H1 (cell line): ENCODE results near the gene MLH3. TPM values are rescaled to one million over a fixed set of nuclear protein-coding genes. Genes with fewer than 3 reads are reported as not detected.

Experiments used
- CTCF ChIA-PET: fragments of 300-600 bp; sonication (Branson Sonifier 250); formaldehyde crosslinking; loops from one replicate; lab custom pipeline; 2021; ENCODE audit not compliant: partially characterized antibody; lab: Charles Lee
- POLR2A ChIA-PET: fragments of 300-600 bp; sonication (Branson Sonifier 250); formaldehyde crosslinking; loops from one replicate; lab custom pipeline; 2021; ENCODE audit warnings: inconsistent platforms; ENCODE audit not compliant: partially characterized antibody; lab: Charles Lee
- DNase-seq, 2 experiments: peaks; one replicate each; pipeline versions ENCODE4 v3.0.0 to v3.0.0-alpha.2; 2010 to 2022; ENCODE audit warnings: low spot score in 2 of 2, low read depth in 1 of 2, mixed read lengths in 1 of 2
- FAIRE-seq: peaks from 2 replicates; lab custom pipeline; 2011; peaks lifted over from hg19 to GRCh38; lab: Jason Lieb, UNC
- H2AFZ ChIP-seq: 2 replicates; pipeline ENCODE4 v1.8.1; 2012; ENCODE audit warnings: low read length, inconsistent platforms
- H2AK5ac ChIP-seq: 2 replicates; pipeline ENCODE4 v1.6.1; 2013; ENCODE audit warnings: low read depth, low read length
- H2BK120ac ChIP-seq: replicated peaks from 2 replicates; pipeline ENCODE3; 2013; ENCODE audit warnings: low read depth, low read length, inconsistent platforms
- H2BK12ac ChIP-seq: 2 replicates; pipeline ENCODE4 v1.6.1; 2013; ENCODE audit warnings: low read depth, low read length
- H2BK15ac ChIP-seq: 2 replicates; pipeline ENCODE4 v1.6.1; 2013; ENCODE audit warnings: low read length
- H2BK20ac ChIP-seq: 2 replicates; pipeline ENCODE4 v1.6.1; 2013; ENCODE audit warnings: low read length
- H2BK5ac ChIP-seq: 2 replicates; pipeline ENCODE4 v1.6.1; 2013; ENCODE audit warnings: low read depth, low read length
- H3K14ac ChIP-seq: 2 replicates; pipeline ENCODE4 v1.6.1; 2013; ENCODE audit warnings: inconsistent platforms; ENCODE audit not compliant: insufficient read length
- H3K18ac ChIP-seq: 2 replicates; pipeline ENCODE4 v1.6.1; 2013; ENCODE audit warnings: low read length; ENCODE audit errors: extremely low read depth
- H3K23ac ChIP-seq: 2 replicates; pipeline ENCODE4 v1.6.1; 2013; ENCODE audit warnings: inconsistent platforms; ENCODE audit not compliant: insufficient read length
- H3K23me2 ChIP-seq: 2 replicates; pipeline ENCODE4 v1.6.1; 2013; ENCODE audit warnings: low read depth, low read length
- H3K27ac ChIP-seq: 2 replicates; pipeline ENCODE4 v1.6.1; 2011; ENCODE audit warnings: low read depth, low read length, inconsistent platforms
- H3K27me3 ChIP-seq, 4 experiments: replicated peaks in 1 of 4; 1 replicate in 1 of 4; 2 replicates in 3 of 4; pipeline versions ENCODE4 v1.6.1 to v1.8.1; 2011 to 2013; ENCODE audit warnings: low read length in 3 of 4, mild to moderate bottlenecking in 3 of 4, inconsistent platforms in 2 of 4, mixed read lengths in 2 of 4, moderate library complexity in 1 of 4; ENCODE audit not compliant: control insufficient read depth in 3 of 4, insufficient read depth in 3 of 4; ENCODE audit errors: extremely low read depth in 1 of 4
- H3K36me3 ChIP-seq, 4 experiments: 2 replicates each; pipeline versions ENCODE4 v1.6.1 to v1.8.1; 2011 to 2013; ENCODE audit warnings: mild to moderate bottlenecking in 4 of 4, low read length in 3 of 4, moderate library complexity in 2 of 4, control low read depth in 1 of 4, inconsistent platforms in 1 of 4; ENCODE audit not compliant: insufficient read depth in 4 of 4, control insufficient read depth in 2 of 4
- H3K4ac ChIP-seq: replicated peaks from 2 replicates; pipeline ENCODE3; 2013; ENCODE audit warnings: low read length, low read depth, mixed read lengths, inconsistent platforms; ENCODE audit not compliant: insufficient read length
- H3K4me1 ChIP-seq, 4 experiments: replicated peaks in 1 of 4; 1 replicate in 1 of 4; 2 replicates in 3 of 4; pipeline versions ENCODE4 v1.6.1 to v1.8.1; 2011 to 2013; ENCODE audit warnings: low read length in 3 of 4, inconsistent platforms in 2 of 4, mixed read lengths in 1 of 4; ENCODE audit not compliant: insufficient read depth in 4 of 4, control insufficient read depth in 3 of 4
- H3K4me2 ChIP-seq, 2 experiments: 2 replicates each; pipeline versions ENCODE4 v1.6.1 to v1.8.1; 2011 to 2013; ENCODE audit warnings: low read depth in 2 of 2, low read length in 2 of 2, control low read depth in 1 of 2, inconsistent platforms in 1 of 2, mild to moderate bottlenecking in 1 of 2; ENCODE audit not compliant: insufficient read depth in 1 of 2
- H3K4me3 ChIP-seq, 4 experiments: fragments of 200-600, 300-600 bp in 1 of 4; sonication (generic), shearing (Covaris generic), sonication (Bioruptor Twin) in 1 of 4; 2 replicates each; pipeline versions ENCODE4 v1.5.1 to v1.8.1; 2011 to 2016; ENCODE audit warnings: low read length in 4 of 4, low read depth in 3 of 4, control low read depth in 2 of 4, inconsistent platforms in 2 of 4, mild to moderate bottlenecking in 2 of 4, mixed read lengths in 1 of 4, moderate library complexity in 1 of 4; ENCODE audit not compliant: insufficient read depth in 2 of 4; ENCODE audit errors: extremely low read depth in 1 of 4
- H3K56ac ChIP-seq: replicated peaks from 2 replicates; pipeline ENCODE3; 2013; ENCODE audit warnings: low read depth, mild to moderate bottlenecking, mixed read lengths, low read length, inconsistent platforms; ENCODE audit not compliant: insufficient read length
- H3K79me1 ChIP-seq: 2 replicates; pipeline ENCODE4 v1.6.1; 2013; ENCODE audit warnings: low read depth, low read length, control low read depth
- H3K79me2 ChIP-seq, 2 experiments: 2 replicates each; pipeline versions ENCODE4 v1.6.1 to v1.8.1; 2012 to 2013; ENCODE audit warnings: low read length in 2 of 2, mild to moderate bottlenecking in 2 of 2, inconsistent platforms in 1 of 2; ENCODE audit not compliant: insufficient read depth in 2 of 2, control insufficient read depth in 1 of 2
- H3K9ac ChIP-seq, 4 experiments: replicated peaks in 1 of 4; 1 replicate in 1 of 4; 2 replicates in 3 of 4; pipeline versions ENCODE4 v1.6.1 to v1.8.1; 2011 to 2013; ENCODE audit warnings: low read depth in 3 of 4, low read length in 3 of 4, control low read depth in 2 of 4, mild to moderate bottlenecking in 2 of 4, moderate library complexity in 2 of 4, inconsistent platforms in 1 of 4; ENCODE audit errors: extremely low read depth in 1 of 4
- H3K9me3 ChIP-seq, 2 experiments: 2 replicates each; pipeline versions ENCODE4 v1.6.1 to v1.8.1; 2012 to 2013; ENCODE audit warnings: mild to moderate bottlenecking in 2 of 2, moderate library complexity in 2 of 2, control low read depth in 1 of 2, inconsistent platforms in 1 of 2, low read depth in 1 of 2, low read length in 1 of 2, mixed read lengths in 1 of 2; ENCODE audit not compliant: insufficient read depth in 2 of 2
- H4K20me1 ChIP-seq, 2 experiments: replicated peaks in 1 of 2; 2 replicates each; pipeline versions ENCODE3 to v1.8.1; 2011 to 2013; ENCODE audit warnings: inconsistent platforms in 2 of 2, low read length in 2 of 2, mild to moderate bottlenecking in 1 of 2; ENCODE audit not compliant: insufficient read depth in 2 of 2, control insufficient read depth in 1 of 2
- H4K5ac ChIP-seq: 2 replicates; pipeline ENCODE4 v1.6.1; 2013; ENCODE audit warnings: low read length, low read depth, mixed read lengths, inconsistent platforms; ENCODE audit not compliant: insufficient read length
- H4K8ac ChIP-seq: 2 replicates; pipeline ENCODE4 v1.8.0; 2013; ENCODE audit warnings: mild to moderate bottlenecking, moderate library complexity, low read length, inconsistent platforms; ENCODE audit not compliant: insufficient read depth; ENCODE audit errors: extremely low read depth
- H4K91ac ChIP-seq: replicated peaks from 2 replicates; pipeline ENCODE3; 2013; ENCODE audit warnings: low read length, mixed read lengths, inconsistent platforms; ENCODE audit not compliant: insufficient read length
- BRCA1 ChIP-seq: IDR thresholded peaks from 2 replicates; pipeline ENCODE4 v1.6.1; 2012; ENCODE audit warnings: low read depth, low read length, improper control_type of control experiment
- KDM4A ChIP-seq: IDR thresholded peaks from one replicate; pipeline ENCODE4 v1.7.1; 2012; ENCODE audit warnings: low read depth, mild to moderate bottlenecking, moderate library complexity, low read length, inconsistent platforms; ENCODE audit not compliant: severe bottlenecking
- POLR2A ChIP-seq, 2 experiments: IDR thresholded peaks; 1 replicate in 1 of 2; 2 replicates in 1 of 2; pipeline ENCODE4 v1.6.1; 2011; ENCODE audit warnings: low read depth in 2 of 2, low read length in 2 of 2, mild to moderate bottlenecking in 2 of 2; ENCODE audit errors: control extremely low read depth in 1 of 2
- RBBP5 ChIP-seq: IDR thresholded peaks from 2 replicates; pipeline ENCODE4 v1.7.1; 2012; ENCODE audit warnings: low read depth, mild to moderate bottlenecking, inconsistent platforms, low read length, moderate library complexity, borderline replicate concordance
- SP1 ChIP-seq: IDR thresholded peaks from 2 replicates; pipeline ENCODE4 v1.6.1; 2011; ENCODE audit warnings: low read depth, low read length
- TEAD4 ChIP-seq: IDR thresholded peaks from 2 replicates; pipeline ENCODE4 v1.6.1; 2012; ENCODE audit warnings: low read depth, low read length, inconsistent platforms, mixed read lengths
- WGBS, 2 experiments: shearing (Covaris generic) in 1 of 2; methylation state at CpG; one replicate each; pipeline versions ENCODE4 v1.1.6 to v1.1.7; 2013 to 2015; ENCODE audit warnings: low lambda C conversion rate in 2 of 2, mixed read lengths in 2 of 2, inconsistent platforms in 1 of 2, low coverage in 1 of 2, missing lambda C conversion rate in 1 of 2; ENCODE audit not compliant: insufficient replicate concordance in 2 of 2, insufficient coverage in 1 of 2, insufficient read length in 1 of 2; ENCODE audit errors: extremely low coverage in 1 of 2, missing lambda C conversion rate in 1 of 2; 5-methylcytosine and 5-hydroxymethylcytosine counted together
- polyA plus RNA-seq, 7 experiments: library from polyadenylated mRNA; depleted of rRNA in 3 of 7; stranded (reverse) in 5 of 7; unstranded in 2 of 7; fragments of >200 nt in 5 of 7; fragments of 200-250 nt in 2 of 7; gene quantifications; 1 replicate in 5 of 7; 2 replicates in 1 of 7; 4 replicates in 1 of 7; pipeline versions ENCODE4 v1.2.1 to v1.2.3, GENCODE V29; 2011 to 2013; ENCODE audit warnings: missing spikeins in 2 of 7, mixed read lengths in 2 of 7
- total RNA-seq: library from RNA; stranded (reverse); fragmentation: NEBNext Ultra II Directional; extraction: Animal tissue kit (Norgen Biotek cat#: 25700); gene quantifications from 2 replicates; pipeline ENCODE4 v1.2.1, GENCODE V29; 2021
- TF ChIP-seq, protein P1 (sequence below): IDR thresholded peaks from 2 replicates; pipeline ENCODE4 v1.6.1; 2012; ENCODE audit warnings: inconsistent platforms

MLH3 gene
- total and polyA plus RNA-seq, 2 of the 8 experiments (the other 6 are each of a cell fraction or from before 2014, with no cell fraction given) = 9.3 to 20.1 TPM

DNA sequence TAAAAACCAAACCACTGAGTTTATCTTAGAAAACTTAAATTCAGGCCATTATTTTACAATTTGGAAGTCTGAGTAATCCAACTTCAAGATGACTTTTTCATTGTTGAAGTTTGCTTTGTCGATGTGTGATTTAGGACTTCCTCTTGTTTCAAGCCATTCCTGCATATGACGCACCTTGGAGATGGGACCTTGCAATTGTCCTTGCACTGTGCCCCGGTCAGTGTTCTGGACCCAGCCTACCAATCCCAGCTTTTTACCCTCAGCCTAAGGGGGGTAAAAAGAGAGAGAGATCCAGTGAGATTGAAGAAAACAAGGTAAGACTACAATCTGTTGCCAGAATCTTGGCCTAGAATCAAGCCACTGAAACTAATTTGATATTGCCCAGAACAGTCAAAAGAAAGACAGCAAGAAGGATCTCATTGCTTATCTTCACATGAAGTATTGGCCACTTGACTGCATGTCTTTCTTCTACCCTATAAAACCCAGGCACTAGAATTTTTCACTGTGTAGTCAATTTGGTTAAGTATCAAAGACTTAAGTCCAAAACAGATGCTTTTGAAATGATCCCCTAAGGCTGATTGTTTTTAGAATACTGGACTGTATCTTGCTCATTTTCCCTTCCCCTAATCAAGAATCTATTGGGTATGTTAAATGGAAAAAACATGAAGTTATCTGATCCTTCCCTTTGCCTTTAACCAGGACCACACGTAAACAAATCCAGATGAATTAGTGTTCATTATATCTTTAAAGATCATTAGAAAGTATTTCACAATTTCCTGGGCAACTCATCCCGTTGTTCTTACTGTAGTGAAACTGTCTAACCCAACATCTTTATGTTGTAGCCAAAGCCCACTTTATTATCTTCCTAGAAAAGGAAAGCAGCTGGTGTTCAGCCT, 2.4 kb upstream of the MLH3 start:
- Histone ChIP-seq H4K91ac (no peak overlapping the region), H3K27ac (no peak overlapping the region), H3K4me1 (peaks cover 0 to 4% (median 0%) of the 10 kb centered on the region in 4 experiments; a peak in 3 of 7 replicates), H3K36me3 (no peaks in the 10 kb centered on the region), H3K79me1 (no peaks in the 10 kb centered on the region), H3K23me2 (no peaks in the 10 kb centered on the region; the same call in 1 of the 2 replicates), H3K18ac (no peak overlapping the region), H2AK5ac (no peak overlapping the region), H4K5ac (no peak overlapping the region), H2BK20ac (no peak overlapping the region), H3K79me2 (no peaks in the 10 kb centered on the region), H3K27me3 (no peaks in the 10 kb centered on the region), H3K4me2 (no peak overlapping the region), H3K4ac (no peak overlapping the region), H3K14ac (no peak overlapping the region), H2BK120ac (no peak overlapping the region), H3K56ac (no peak overlapping the region), H4K8ac (no peak overlapping the region), H2BK15ac (no peak overlapping the region), H3K9ac (no peak overlapping the region), H3K23ac (no peak overlapping the region), H3K4me3 (no peak overlapping the region), H4K20me1 (no peaks in the 10 kb centered on the region), H3K9me3 (no peaks in the 10 kb centered on the region), H2BK12ac (no peak overlapping the region), H2AFZ (no peak overlapping the region), H2BK5ac (no peak overlapping the region)
- ChIA-PET CTCF (interaction anchor here (0.6 kb wide), 1 partner anchor 111 kb away, joined by 3 read pairs; no protein-coding TSS in a partner anchor), POLR2A (interaction anchor here (1.1 kb wide), 1 partner anchor 11 kb away, joined by 3 read pairs; no protein-coding TSS in a partner anchor)
- TF ChIP-seq, protein P1, sequence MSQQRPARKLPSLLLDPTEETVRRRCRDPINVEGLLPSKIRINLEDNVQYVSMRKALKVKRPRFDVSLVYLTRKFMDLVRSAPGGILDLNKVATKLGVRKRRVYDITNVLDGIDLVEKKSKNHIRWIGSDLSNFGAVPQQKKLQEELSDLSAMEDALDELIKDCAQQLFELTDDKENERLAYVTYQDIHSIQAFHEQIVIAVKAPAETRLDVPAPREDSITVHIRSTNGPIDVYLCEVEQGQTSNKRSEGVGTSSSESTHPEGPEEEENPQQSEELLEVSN = no peak
- TF ChIP-seq RBBP5 (no peak), KDM4A (no peak), POLR2A (IDR thresholded peaks at IDR 0.05; ENCODE audit: control extremely low read depth in 1 of 2, low read depth in 2 of 2, low read length in 2 of 2) (no peak), TEAD4 (no peak), BRCA1 (no peak), SP1 (no peak)
- no peak for FAIRE-seq
- no peak for DNase-seq
- WGBS, 2 experiments = 68% methylated on average over 5 of the region's 5 CpGs; no CpG with 5 or more reads in 1 of the 2 experiments
